Small intestine (tissue), 7 donors: ENCODE results near the gene RAI1. TPM values are rescaled to one million over a fixed set of nuclear protein-coding genes. Genes with fewer than 3 reads are reported as not detected.
"Not testable (repeated sequence)": the region's sequence is repeated elsewhere in the genome, so short reads cannot be mapped to it uniquely, and the experiment has no call there.

Source experiments
- DNase-seq, 2 donors: peaks; one replicate each; pipeline versions ENCODE4 v3.0.0 to v3.0.0-alpha.2; 2013
- FAIRE-seq: peaks from 2 replicates; lab custom pipeline; 2012; peaks lifted over from hg19 to GRCh38; lab: Jason Lieb, UNC
- H3K27ac ChIP-seq, 3 donors: one replicate each; pipeline ENCODE4 v1.5.1; 2013; ENCODE audit warnings: low read length in 2 of 3, mild to moderate bottlenecking in 2 of 3, control low read depth in 1 of 3, inconsistent platforms in 1 of 3, low read depth in 1 of 3, moderate library complexity in 1 of 3
- H3K27me3 ChIP-seq, 3 donors: one replicate each; pipeline ENCODE4 v1.6.1; 2013; ENCODE audit warnings: low read length in 3 of 3, inconsistent platforms in 1 of 3; ENCODE audit not compliant: control insufficient read depth in 3 of 3, insufficient read depth in 3 of 3
- H3K36me3 ChIP-seq, 3 donors: one replicate each; pipeline ENCODE4 v1.6.1; 2013; ENCODE audit warnings: low read length in 3 of 3, inconsistent platforms in 1 of 3, low read depth in 1 of 3, mild to moderate bottlenecking in 1 of 3, moderate library complexity in 1 of 3; ENCODE audit not compliant: control insufficient read depth in 3 of 3, insufficient read depth in 2 of 3
- H3K4me1 ChIP-seq, 3 donors: one replicate each; pipeline ENCODE4 v1.6.1; 2013; ENCODE audit warnings: low read length in 2 of 3, inconsistent platforms in 1 of 3, low read depth in 1 of 3, mild to moderate bottlenecking in 1 of 3, moderate library complexity in 1 of 3; ENCODE audit not compliant: control insufficient read depth in 3 of 3, insufficient read depth in 2 of 3
- H3K4me3 ChIP-seq, 3 donors: one replicate each; pipeline ENCODE4 v1.5.1; 2013; ENCODE audit warnings: low read length in 3 of 3, control low read depth in 1 of 3, inconsistent platforms in 1 of 3, low read depth in 1 of 3, mild to moderate bottlenecking in 1 of 3, moderate library complexity in 1 of 3
- H3K9me3 ChIP-seq, 2 donors: one replicate each; pipeline ENCODE4 v1.6.1; 2013; ENCODE audit warnings: low read depth in 1 of 2, low read length in 1 of 2; ENCODE audit not compliant: control insufficient read depth in 2 of 2, insufficient read depth in 1 of 2
- WGBS, 3 donors: extraction: QIAGEN DNeasy Blood & Tissue Kit; methylation state at CpG; one replicate each; pipeline ENCODE4 v1.1.7; 2013; 5-methylcytosine and 5-hydroxymethylcytosine counted together
- polyA plus RNA-seq, 4 donors: library from polyadenylated mRNA; stranded (reverse) in 3 of 4; unstranded in 1 of 4; fragments of 200-250 nt in 3 of 4; fragments of 120-200 nt in 1 of 4; gene quantifications; one replicate each; pipeline versions ENCODE4 v1.2.1 to v1.2.3, GENCODE V29; 2013
- donor health status: healthy with polysubstance abuse.
- donor health status: control.
- donor health status: control.
- donor health status: Bipolar disorder and iron deficiency.
- donor health status: healthy.

RAI1 gene
- polyA plus RNA-seq, 4 donors: 2.4 to 20.7 (median 6.2) TPM

- not testable (repeated sequence) for H3K36me3 ChIP-seq, H3K27me3 ChIP-seq, H3K4me1 ChIP-seq, H3K9me3 ChIP-seq, DNase-seq, FAIRE-seq, H3K27ac ChIP-seq, H3K4me3 ChIP-seq
- WGBS, 3 donors: 52 to 73% (median 56%) methylated on average over 8 to 9 of the region's 9 CpGs
Measured at GRCh38 chr17:17639661-17640270, 41.5 kb upstream of the RAI1 start.

GRCh38 chr17:17641621-17642409 lies 39.4 kb upstream of the RAI1 start:
- 18 to 32% (median 21%) methylated on average over 14 of the region's 14 CpGs for WGBS, 3 donors
- Histone ChIP-seq H3K9me3 (no peaks in the 10 kb centered on the region), H3K36me3 (no peaks in the 10 kb centered on the region), H3K27me3 (no peaks in the 10 kb centered on the region), H3K4me1 (no peaks in the 10 kb centered on the region), H3K4me3 (no peak overlapping the region), H3K27ac (no peak overlapping the region)
- DNase-seq (peak; percentile 85 to 86), FAIRE-seq (no peak)

- not testable (repeated sequence) for H3K36me3 ChIP-seq, H3K27ac ChIP-seq, DNase-seq, FAIRE-seq, H3K4me1 ChIP-seq, H3K9me3 ChIP-seq, H3K27me3 ChIP-seq, H3K4me3 ChIP-seq
- 67 to 72% (median 68%) methylated on average over 4 of the region's 4 CpGs for WGBS, 3 donors
Measured at GRCh38 chr17:17645148-17645547, 36.1 kb upstream of the RAI1 start.

GRCh38 chr17:17645961-17646360 lies 35.3 kb upstream of the RAI1 start:
- Histone ChIP-seq H3K4me1 (no peaks in the 10 kb centered on the region), H3K27me3 (peaks cover 0 to 3% (median 0%) of the 10 kb centered on the region in 3 donors), H3K9me3 (peaks cover 0 to 10% of the 10 kb centered on the region in 2 donors), H3K27ac (no peak overlapping the region), H3K4me3 (no peak overlapping the region), H3K36me3 (no peaks in the 10 kb centered on the region)
- DNase-seq (no peak), FAIRE-seq (no peak)
- 90 to 98% (median 96%) methylated on average over 2 of the region's 2 CpGs for WGBS, 3 donors

- Histone ChIP-seq H3K9me3 (peaks cover 0 to 10% of the 10 kb centered on the region in 2 donors), H3K4me3 (no peak overlapping the region), H3K36me3 (no peaks in the 10 kb centered on the region), H3K27me3 (peaks cover 0 to 3% (median 0%) of the 10 kb centered on the region in 3 donors), H3K4me1 (no peaks in the 10 kb centered on the region), H3K27ac (no peak overlapping the region)
- DNase-seq (peak in 1 of 2 donors; percentile 56), FAIRE-seq (no peak)
- 66 to 84% (median 80%) methylated on average over 14 of the region's 14 CpGs for WGBS, 3 donors
Measured at GRCh38 chr17:17647524-17648178, 33.6 kb upstream of the RAI1 start.

GRCh38 chr17:17648762-17649161 lies 32.5 kb upstream of the RAI1 start:
- peak in 1 of 2 donors; percentile 21 for DNase-seq
- Histone ChIP-seq H3K27me3 (peaks cover 0 to 3% (median 0%) of the 10 kb centered on the region in 3 donors), H3K4me1 (no peaks in the 10 kb centered on the region), H3K9me3 (peaks cover 0 to 10% of the 10 kb centered on the region in 2 donors), H3K27ac (no peak overlapping the region), H3K36me3 (no peaks in the 10 kb centered on the region), H3K4me3 (no peak overlapping the region)
- FAIRE-seq: no peak
- WGBS, 3 donors: 49 to 60% (median 59%) methylated on average over 7 of the region's 7 CpGs

GRCh38 chr17:17650959-17651358 lies 30.3 kb upstream of the RAI1 start:
- Histone ChIP-seq H3K27ac (no peak overlapping the region), H3K9me3 (peaks cover 0 to 10% of the 10 kb centered on the region in 2 donors), H3K4me1 (no peaks in the 10 kb centered on the region), H3K4me3 (no peak overlapping the region), H3K36me3 (no peaks in the 10 kb centered on the region), H3K27me3 (peaks cover 0 to 3% (median 0%) of the 10 kb centered on the region in 3 donors)
- DNase-seq (no peak), FAIRE-seq (no peak)
- 80 to 100% (median 84%) methylated on average over 1 of the region's 1 CpG for WGBS, 3 donors

GRCh38 chr17:17653343-17653742 lies 27.9 kb upstream of the RAI1 start:
- DNase-seq: no peak
- Histone ChIP-seq H3K4me3 (no peak overlapping the region), H3K4me1 (no peaks in the 10 kb centered on the region), H3K36me3 (no peaks in the 10 kb centered on the region), H3K27ac (no peak overlapping the region), H3K27me3 (peaks cover 0 to 7% (median 0%) of the 10 kb centered on the region in 3 donors), H3K9me3 (peaks cover 0 to 24% of the 10 kb centered on the region in 2 donors)
- 80 to 87% (median 81%) methylated on average over 3 of the region's 3 CpGs for WGBS, 3 donors
- FAIRE-seq: no peak
